Measurements from ENCODE around the gene CTNNA1.
"Not testable (repeated sequence)": the region's sequence is repeated elsewhere in the genome, so short reads cannot be mapped to it uniquely, and the experiment has no call there.

The CTNNA1 gene

DNA sequence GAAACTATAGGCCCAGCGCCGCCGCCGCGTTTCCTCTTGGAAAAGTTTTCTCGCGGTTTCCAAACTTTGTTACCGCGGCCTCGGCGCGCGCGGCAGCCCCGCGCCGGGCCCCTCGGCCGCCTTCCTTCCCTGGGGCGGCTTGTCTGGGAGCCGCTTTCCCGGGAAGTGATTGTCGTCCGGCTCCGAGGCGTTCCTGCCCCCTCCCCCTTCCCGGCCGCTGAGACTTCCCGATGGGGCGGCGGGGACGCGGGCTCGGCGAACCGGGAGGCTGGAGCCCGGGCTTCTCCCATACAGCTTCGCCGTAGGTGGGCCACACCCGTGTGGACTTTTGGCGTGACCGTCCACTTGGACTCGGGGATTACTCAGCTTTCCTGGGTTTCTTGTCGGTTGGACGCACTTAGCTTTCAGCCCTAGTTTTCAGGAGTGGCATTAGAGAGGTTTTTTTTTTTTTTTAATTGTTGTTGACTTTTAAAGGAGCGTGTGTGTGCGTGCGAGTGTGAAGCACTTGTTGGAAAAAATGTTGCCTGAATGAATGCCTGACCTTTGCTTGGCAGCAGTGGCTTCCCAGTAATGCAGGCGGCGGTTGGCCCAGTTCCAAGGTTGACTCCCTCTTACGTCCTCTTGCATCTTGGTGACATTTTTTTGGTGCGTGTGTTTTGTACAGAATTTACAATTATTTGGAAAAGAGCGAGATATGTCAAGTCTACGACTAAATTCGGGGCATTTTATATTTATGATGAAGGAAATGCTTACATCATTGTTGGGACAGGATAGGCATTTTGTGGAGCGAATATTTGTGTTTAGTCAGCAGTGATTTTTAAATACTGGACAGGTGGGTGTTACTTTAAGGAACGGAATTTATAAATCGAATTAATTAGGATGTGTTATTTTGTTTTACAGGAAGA, 821 bp downstream of the CTNNA1 start:
- DNase-seq = peak; percentile 72
- in situ Hi-C loops (cut with MboI; ENCODE audit: low pct_unique_long_range_greater_than_20kb, low sequenced_read_pairs) = no loop called here

- in situ Hi-C loops (cut with MboI; ENCODE audit: low pct_unique_long_range_greater_than_20kb, low sequenced_read_pairs) = no loop called here
- DNase-seq = no peak
Observed at GRCh38 chr5:138754699-138755057, 1.5 kb downstream of the CTNNA1 start.

DNA sequence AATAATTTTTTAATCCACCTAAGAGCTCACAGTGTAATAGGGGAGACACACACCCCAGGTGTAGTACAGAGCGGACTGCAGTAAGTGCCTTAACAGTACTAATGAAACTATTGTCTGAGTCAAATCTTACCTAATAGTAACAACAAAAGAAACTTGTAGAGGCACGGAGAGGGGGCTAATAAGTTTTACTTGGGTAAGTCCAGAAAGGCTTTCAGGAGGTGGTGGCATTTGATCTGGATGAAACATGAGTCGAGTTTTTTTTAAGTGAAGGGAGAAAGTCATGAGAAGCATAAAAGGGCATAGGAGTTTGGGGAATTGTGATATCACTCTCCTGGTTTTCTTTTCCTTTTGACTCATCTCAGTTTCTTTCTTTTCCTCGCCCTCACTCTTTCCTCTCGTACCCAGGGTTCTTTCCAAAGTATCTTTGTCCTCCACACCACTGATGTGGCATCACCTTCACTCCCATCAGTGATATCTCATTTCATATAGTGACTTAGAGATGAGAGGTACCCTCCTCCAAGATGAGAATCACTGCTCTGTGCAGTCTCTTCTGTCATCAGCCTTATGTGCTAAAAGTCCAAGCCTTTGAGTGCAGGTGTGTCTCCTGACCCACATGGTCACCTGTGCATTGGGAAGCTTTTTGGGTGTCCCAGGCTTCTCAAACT, 2.0 kb downstream of the CTNNA1 start:
- DNase-seq = no peak
- in situ Hi-C loops (cut with MboI; ENCODE audit: low pct_unique_long_range_greater_than_20kb, low sequenced_read_pairs) = no loop called here

DNA sequence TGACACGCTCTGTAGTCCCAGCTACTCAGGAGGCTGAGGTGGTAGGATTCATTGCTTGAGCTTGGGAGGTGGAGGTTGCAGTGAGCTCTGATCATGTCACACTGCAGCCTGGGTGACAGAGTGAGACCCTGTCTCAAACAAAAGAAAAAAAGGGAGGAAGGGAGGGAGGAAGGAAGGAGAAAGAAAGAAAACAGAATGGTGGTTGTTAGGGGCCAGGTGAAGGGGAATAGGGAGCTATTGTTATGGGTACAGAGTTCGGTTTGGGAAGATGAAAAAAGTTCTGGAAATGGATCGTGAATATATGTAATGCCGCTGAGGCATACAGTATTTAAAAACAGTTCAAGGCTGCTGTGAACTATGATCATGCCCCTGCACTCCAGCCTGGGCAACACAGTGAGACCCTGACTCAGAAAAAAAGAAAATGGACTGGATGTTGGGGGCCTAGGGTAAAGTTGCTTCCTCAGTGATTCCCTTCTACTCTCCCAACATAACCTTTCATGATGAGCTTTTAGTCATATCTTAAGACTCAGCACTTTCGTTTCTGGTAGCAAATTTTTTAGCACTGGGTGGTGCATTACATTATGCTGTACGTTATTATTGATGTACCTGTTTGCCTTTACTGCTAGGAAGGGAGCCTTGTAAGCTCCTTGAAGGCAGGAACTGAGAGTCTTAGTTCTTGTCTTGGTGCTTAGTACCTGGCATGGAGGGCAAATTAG, 4.0 kb downstream of the CTNNA1 start:
- no peak for DNase-seq
- in situ Hi-C loops (cut with MboI; ENCODE audit: low pct_unique_long_range_greater_than_20kb, low sequenced_read_pairs) = no loop called here

GRCh38 chr5:138760448-138761110, 7.4 kb downstream of the CTNNA1 start:
- in situ Hi-C loops (cut with MboI; ENCODE audit: low pct_unique_long_range_greater_than_20kb, low sequenced_read_pairs) = no loop called here

DNA sequence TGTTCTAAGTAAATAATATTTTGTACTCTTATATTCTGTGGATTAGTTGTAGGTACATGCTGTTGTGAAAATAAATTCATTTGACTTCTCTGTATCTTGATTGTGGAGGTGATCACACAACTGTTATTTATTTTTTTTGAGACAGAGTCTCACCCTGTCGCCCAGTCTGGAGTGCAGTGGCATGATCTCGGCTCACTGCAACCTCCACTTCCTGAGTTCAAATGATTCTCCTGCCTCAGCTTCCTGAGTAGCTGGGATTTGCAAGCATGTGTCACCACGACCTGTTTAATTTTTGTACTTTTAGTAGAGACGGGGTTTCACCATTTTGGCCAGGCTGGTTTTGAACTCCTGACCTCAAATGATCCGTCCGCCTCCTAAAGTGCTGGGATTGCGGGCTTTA, 7.9 kb downstream of the CTNNA1 start:
- DNase-seq; in situ Hi-C loops (cut with MboI; ENCODE audit: low pct_unique_long_range_greater_than_20kb, low sequenced_read_pairs): not testable (repeated sequence)

More at GRCh38 chr5:138760448-138761110, 7.4 kb downstream of the CTNNA1 start:
- no peak for DNase-seq

DNA sequence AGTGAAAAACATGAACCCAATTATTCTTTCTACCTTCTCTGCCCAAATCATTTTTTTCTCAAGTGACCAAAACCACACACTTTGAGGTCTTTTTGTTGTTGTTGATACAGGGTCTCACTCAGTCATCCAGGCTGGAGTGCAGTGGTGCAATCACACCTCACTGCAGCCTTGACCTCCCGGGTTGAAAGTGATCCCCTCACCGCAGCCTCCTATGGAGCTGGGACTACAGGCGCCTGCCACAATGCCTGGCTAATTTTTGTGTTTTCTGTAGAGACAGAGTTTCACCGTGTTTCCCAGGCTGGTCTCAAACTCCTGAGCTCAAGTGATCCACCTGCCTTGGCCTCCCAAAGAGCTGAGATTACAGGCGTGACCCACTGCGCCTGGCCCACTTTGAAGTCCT, 8.4 kb downstream of the CTNNA1 start:
- DNase-seq; in situ Hi-C loops (cut with MboI; ENCODE audit: low pct_unique_long_range_greater_than_20kb, low sequenced_read_pairs): not testable (repeated sequence)

- in situ Hi-C loops (cut with MboI; ENCODE audit: low pct_unique_long_range_greater_than_20kb, low sequenced_read_pairs) = no loop called here
- DNase-seq = no peak
Observed at GRCh38 chr5:138762110-138762509, 8.9 kb downstream of the CTNNA1 start.

GRCh38 chr5:138763037-138763778, 10.0 kb downstream of the CTNNA1 start:
- DNase-seq = no peak
- in situ Hi-C loops (cut with MboI; ENCODE audit: low pct_unique_long_range_greater_than_20kb, low sequenced_read_pairs) = no loop called here

- in situ Hi-C loops (cut with MboI; ENCODE audit: low pct_unique_long_range_greater_than_20kb, low sequenced_read_pairs) = no loop called here
- DNase-seq = no peak
Observed at GRCh38 chr5:138770291-138770690, 17.1 kb downstream of the CTNNA1 start.

- in situ Hi-C loops (cut with MboI; ENCODE audit: low pct_unique_long_range_greater_than_20kb, low sequenced_read_pairs) = no loop called here
- DNase-seq = no peak
Observed at GRCh38 chr5:138770977-138771376, 17.8 kb downstream of the CTNNA1 start.

DNA sequence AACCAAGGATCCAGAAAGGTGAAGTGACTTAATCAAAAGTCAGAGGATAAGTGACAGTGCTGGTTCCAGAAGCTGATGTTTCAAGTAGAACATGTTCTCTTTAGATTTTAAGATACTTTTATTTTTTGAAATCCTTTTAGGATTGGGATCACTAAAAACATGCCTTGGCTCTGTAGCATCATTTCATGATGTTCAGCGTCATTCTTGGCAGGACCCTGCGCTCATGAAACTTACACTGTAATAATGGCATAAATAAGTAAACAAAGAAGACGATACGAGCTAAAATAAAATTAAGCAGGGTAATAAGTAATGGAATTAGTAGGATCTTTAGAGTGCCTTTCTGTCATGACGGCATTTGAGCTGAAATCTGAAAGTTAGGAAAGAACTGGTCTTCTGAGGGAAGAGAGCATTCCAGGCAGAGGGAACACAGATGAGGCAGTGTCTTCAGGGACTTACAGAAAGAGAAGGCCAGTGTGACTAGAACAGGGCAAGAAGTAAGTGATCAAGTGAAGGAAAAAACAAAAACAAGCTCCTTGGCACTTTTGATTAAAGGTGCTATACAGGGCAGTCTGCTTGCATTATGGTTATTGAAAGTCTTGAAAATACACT, 19.9 kb downstream of the CTNNA1 start:
- DNase-seq = no peak
- in situ Hi-C loops (cut with MboI; ENCODE audit: low pct_unique_long_range_greater_than_20kb, low sequenced_read_pairs) = no loop called here

DNA sequence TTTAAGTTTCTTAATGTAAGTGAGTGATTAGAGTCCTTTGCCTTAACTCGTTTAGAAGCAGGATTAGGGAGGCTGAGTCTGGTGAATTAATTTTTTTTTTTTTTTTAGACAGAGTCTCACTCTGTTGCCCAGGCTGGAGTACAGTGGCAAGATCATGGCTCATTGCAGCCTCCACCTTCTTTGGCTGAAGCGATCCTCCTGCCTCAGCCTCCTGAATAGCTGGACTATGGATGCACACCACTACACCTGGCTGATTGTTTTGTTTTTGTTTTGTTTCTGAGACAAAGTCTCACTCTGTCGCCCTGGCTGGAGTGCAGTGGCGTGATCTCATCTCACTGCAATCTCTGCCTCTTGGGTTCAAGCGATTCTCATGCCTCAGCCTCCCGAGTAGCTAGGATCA, 20.4 kb downstream of the CTNNA1 start:
- in situ Hi-C loops (cut with MboI; ENCODE audit: low pct_unique_long_range_greater_than_20kb, low sequenced_read_pairs); DNase-seq: not testable (repeated sequence)

GRCh38 chr5:138775034-138775433, 21.8 kb downstream of the CTNNA1 start:
- DNase-seq = no peak
- in situ Hi-C loops (cut with MboI; ENCODE audit: low pct_unique_long_range_greater_than_20kb, low sequenced_read_pairs) = no loop called here

DNA sequence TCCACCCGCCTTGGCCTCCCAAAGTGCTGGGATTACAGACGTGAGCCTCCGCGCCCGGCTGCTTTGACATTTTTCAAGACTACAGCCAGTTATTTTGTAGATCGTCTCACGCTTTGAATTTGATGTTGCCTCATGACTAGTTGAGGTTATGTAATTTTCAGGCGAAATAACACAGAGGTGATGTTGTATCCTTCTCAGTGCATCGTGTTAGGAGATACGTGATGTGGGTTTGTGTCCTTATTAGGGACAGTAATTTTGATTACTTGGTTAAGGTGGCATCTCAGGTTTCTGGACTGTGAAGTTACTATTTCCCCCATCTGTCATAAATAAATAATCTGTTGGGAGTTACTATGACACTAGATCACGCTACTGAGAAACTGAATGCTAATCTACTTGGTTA, 25.0 kb downstream of the CTNNA1 start:
- DNase-seq = no peak
- in situ Hi-C loops (cut with MboI; ENCODE audit: low pct_unique_long_range_greater_than_20kb, low sequenced_read_pairs) = no loop called here

DNA sequence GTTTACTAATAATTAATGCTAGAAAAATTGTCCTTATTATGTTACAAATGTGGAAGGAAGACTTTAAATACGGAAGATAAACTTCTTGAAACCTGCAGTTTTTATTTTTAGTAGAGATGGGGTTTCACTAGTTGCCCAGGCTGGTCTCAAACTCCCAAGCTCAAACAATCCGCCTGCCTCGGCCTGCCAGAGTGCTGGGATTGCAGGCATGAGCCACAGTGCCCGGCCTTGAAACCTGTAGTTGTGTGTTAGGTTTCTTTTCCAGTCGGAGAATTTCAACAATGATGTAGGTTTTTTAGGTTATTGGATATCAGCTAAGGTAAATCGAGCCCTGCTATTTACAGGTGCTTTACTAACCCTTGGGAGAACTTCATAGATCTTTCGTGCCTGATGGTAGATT, 30.8 kb downstream of the CTNNA1 start:
- DNase-seq = no peak
- in situ Hi-C loops (cut with MboI; ENCODE audit: low pct_unique_long_range_greater_than_20kb, low sequenced_read_pairs) = no loop called here

GRCh38 chr5:138784590-138784989, 31.4 kb downstream of the CTNNA1 start:
- in situ Hi-C loops (cut with MboI; ENCODE audit: low pct_unique_long_range_greater_than_20kb, low sequenced_read_pairs) = no loop called here
- DNase-seq = no peak

GRCh38 chr5:138789771-138790242, 36.6 kb downstream of the CTNNA1 start:
- in situ Hi-C loops (cut with MboI; ENCODE audit: low pct_unique_long_range_greater_than_20kb, low sequenced_read_pairs) = no loop called here
- DNase-seq = peak; percentile 65
